AG04449 (cell line): ENCODE results near the gene PDZD4.

Source experiments
- CTCF ChIA-PET: fragments of 350-600 bp; formaldehyde crosslinking; extraction: SDS; loops from one replicate; lab custom pipeline; 2021; ENCODE audit warnings: antibody characterized with exemption; lab: Yijun Ruan, JAX
- POLR2A ChIA-PET: fragments of 400-600, 350-600 bp; formaldehyde crosslinking; extraction: SDS; loops from one replicate; lab custom pipeline; 2020; ENCODE audit warnings: antibody characterized with exemption, inconsistent platforms; lab: Yijun Ruan, JAX
- DNase-seq: peaks from one replicate; pipeline ENCODE4 v3.0.0-alpha.2; 2010; ENCODE audit warnings: low read depth, low spot score
- H3K4me3 ChIP-seq: 2 replicates; pipeline ENCODE4 v1.5.1; 2011; ENCODE audit warnings: low read depth, mild to moderate bottlenecking, control low read depth, low read length
- TF ChIP-seq, protein P1 (sequence below): IDR thresholded peaks from one replicate; pipeline ENCODE4 v1.5.1; 2011; ENCODE audit warnings: mild to moderate bottlenecking, moderate library complexity, low read length, control low read depth, inconsistent platforms; ENCODE audit not compliant: insufficient read depth; ENCODE audit errors: missing control alignments

The PDZD4 gene

GRCh38 chrX:153802513-153803045, 27.8 kb downstream of the PDZD4 start:
- CTCF ChIA-PET: no interaction called here
- H3K4me3 ChIP-seq: no peak overlapping the region
- POLR2A ChIA-PET: interaction anchor here (1.7 kb wide), 1 partner anchor 8 kb away, joined by 8 read pairs; the partner anchor contains the start of genes IDH3G and SSR4
- no peak for DNase-seq
- TF ChIP-seq, protein P1, sequence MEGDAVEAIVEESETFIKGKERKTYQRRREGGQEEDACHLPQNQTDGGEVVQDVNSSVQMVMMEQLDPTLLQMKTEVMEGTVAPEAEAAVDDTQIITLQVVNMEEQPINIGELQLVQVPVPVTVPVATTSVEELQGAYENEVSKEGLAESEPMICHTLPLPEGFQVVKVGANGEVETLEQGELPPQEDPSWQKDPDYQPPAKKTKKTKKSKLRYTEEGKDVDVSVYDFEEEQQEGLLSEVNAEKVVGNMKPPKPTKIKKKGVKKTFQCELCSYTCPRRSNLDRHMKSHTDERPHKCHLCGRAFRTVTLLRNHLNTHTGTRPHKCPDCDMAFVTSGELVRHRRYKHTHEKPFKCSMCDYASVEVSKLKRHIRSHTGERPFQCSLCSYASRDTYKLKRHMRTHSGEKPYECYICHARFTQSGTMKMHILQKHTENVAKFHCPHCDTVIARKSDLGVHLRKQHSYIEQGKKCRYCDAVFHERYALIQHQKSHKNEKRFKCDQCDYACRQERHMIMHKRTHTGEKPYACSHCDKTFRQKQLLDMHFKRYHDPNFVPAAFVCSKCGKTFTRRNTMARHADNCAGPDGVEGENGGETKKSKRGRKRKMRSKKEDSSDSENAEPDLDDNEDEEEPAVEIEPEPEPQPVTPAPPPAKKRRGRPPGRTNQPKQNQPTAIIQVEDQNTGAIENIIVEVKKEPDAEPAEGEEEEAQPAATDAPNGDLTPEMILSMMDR: no peak

- H3K4me3 ChIP-seq: no peak overlapping the region
- CTCF ChIA-PET: no interaction called here
Measured at GRCh38 chrX:153801669-153802068, 28.7 kb downstream of the PDZD4 start.

GRCh38 chrX:153800746-153801145, 29.6 kb downstream of the PDZD4 start:
- no peak for DNase-seq
- ChIA-PET CTCF (interaction anchor here (1.1 kb wide), 1 partner anchor 35 kb away, joined by 3 read pairs; no protein-coding TSS in a partner anchor), POLR2A (interaction anchor here (1.0 kb wide), 1 partner anchor 127 kb away, joined by 3 read pairs; no protein-coding TSS in a partner anchor)
- no peak overlapping the region for H3K4me3 ChIP-seq
- TF ChIP-seq, protein P1: no peak

More at GRCh38 chrX:153801669-153802068, 28.7 kb downstream of the PDZD4 start:
- POLR2A ChIA-PET: no interaction called here
- no peak for DNase-seq
- TF ChIP-seq, protein P1: no peak

DNA sequence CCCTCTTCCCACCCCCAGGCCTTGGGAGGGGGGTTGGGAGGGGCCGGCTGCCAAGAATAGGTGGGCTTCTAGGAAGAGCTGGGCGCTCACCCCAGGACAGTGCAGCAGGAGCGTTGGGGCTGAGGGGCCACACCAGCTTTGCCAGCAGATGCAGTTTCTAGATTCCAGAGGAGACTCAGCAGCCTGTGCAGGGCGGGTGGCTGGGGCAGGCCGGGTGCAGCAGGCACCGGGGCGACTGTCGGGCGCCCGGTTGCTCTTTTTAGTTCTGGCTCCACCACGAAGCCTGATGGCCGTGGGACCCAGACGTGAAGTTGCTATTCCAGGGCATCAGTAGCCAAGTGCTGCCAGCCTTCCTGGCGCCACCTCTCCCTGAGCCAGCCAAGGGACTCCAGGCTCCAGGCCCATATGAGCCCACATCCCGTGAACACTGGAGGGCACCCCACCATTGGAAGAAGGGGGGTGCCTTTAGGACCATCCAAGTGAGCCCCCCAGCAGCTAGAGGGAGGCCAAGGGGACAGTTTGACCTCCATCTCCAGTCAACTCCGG, 30.1 kb downstream of the PDZD4 start:
- TF ChIP-seq, protein P1: no peak
- POLR2A ChIA-PET: interaction anchor here (1.0 kb wide), 1 partner anchor 128 kb away, joined by 3 read pairs; no protein-coding TSS in a partner anchor

GRCh38 chrX:153799326-153799725, 31.0 kb downstream of the PDZD4 start:
- CTCF ChIA-PET: no interaction called here
- no peak for DNase-seq
- H3K4me3 ChIP-seq: no peak overlapping the region
- TF ChIP-seq, protein P1: no peak
- POLR2A ChIA-PET: no interaction called here

More for the DNA sequence above, 30.1 kb downstream of the PDZD4 start:
- DNase-seq: no peak
- CTCF ChIA-PET: interaction anchor here (1.1 kb wide), 1 partner anchor 34 kb away, joined by 3 read pairs; no protein-coding TSS in a partner anchor
- H3K4me3 ChIP-seq: no peak overlapping the region

DNA sequence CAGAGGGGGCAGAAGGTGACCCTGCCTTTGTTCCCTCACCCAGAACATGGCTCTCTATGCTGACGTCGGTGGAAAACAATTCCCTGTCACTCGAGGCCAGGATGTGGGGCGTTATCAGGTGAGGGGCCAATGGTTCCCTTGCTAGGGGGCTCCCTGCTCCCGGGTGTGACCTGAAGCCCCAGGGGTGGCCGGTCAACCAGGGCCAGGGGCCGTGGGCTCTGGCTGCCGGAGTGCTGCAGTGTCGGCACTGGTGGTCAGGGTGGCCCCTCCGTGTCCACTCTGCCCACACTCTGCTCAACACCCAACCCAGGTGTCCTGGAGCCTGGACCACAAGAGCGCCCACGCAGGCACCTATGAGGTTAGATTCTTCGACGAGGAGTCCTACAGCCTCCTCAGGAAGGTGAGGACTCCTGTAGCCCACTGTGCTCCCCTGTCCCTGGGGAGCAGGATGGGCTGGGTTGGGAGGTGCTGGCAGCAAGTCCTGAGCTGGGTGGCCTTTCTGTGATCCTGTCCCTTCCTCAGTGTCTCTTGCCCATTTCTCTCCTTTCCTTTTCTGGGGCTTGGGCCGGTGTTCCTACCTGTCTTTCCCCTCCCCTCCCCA, 32.8 kb downstream of the PDZD4 start:
- ChIA-PET CTCF (no interaction called here), POLR2A (no interaction called here)
- H3K4me3 ChIP-seq: no peak overlapping the region
- TF ChIP-seq, protein P1: no peak
- DNase-seq: no peak
